Smooth muscle cell (in vitro differentiated cells): Measurements from ENCODE around the gene COL6A3. TPM values are rescaled to one million over a fixed set of nuclear protein-coding genes. Genes with fewer than 3 reads are reported as not detected.

Experiments used
- DNase-seq: peaks from one replicate; lab custom pipeline; 2025; ENCODE audit not compliant: unreplicated experiment; lab: John Stamatoyannopoulos, UW
- H2AFZ ChIP-seq: fragments of 200-600 bp; sonication (generic); 2 replicates; pipeline ENCODE4 v1.6.0; 2016; ENCODE audit warnings: antibody characterized with exemption, low read depth, mild to moderate bottlenecking
- H3F3A ChIP-seq: fragments of 200-600 bp; sonication (generic); 2 replicates; pipeline ENCODE4 v1.6.0; 2017; ENCODE audit warnings: antibody characterized with exemption, low read depth
- H3K27ac ChIP-seq: fragments of 200-600 bp; sonication (generic); 2 replicates; pipeline ENCODE4 v1.5.1; 2016; ENCODE audit warnings: low read depth, mild to moderate bottlenecking
- H3K27me3 ChIP-seq: fragments of 200-600 bp; sonication (generic); 2 replicates; pipeline ENCODE4 v1.6.1; 2016; ENCODE audit warnings: low read depth, mild to moderate bottlenecking
- H3K36me3 ChIP-seq: fragments of 200-600 bp; sonication (generic); 2 replicates; pipeline ENCODE4 v1.5.1; 2016; ENCODE audit warnings: low read depth
- H3K4me1 ChIP-seq: fragments of 200-600 bp; sonication (generic); 2 replicates; pipeline ENCODE4 v1.5.1; 2016; ENCODE audit warnings: low read depth
- H3K4me2 ChIP-seq: fragments of 200-600 bp; sonication (generic); 2 replicates; pipeline ENCODE4 v1.6.0; 2016; ENCODE audit warnings: mild to moderate bottlenecking
- H3K4me3 ChIP-seq: fragments of 200-600 bp; sonication (generic); 2 replicates; pipeline ENCODE4 v1.5.1; 2016; ENCODE audit warnings: mild to moderate bottlenecking
- H3K79me2 ChIP-seq: fragments of 200-600 bp; sonication (generic); 2 replicates; pipeline ENCODE4 v1.6.0; 2016; ENCODE audit warnings: low read depth, mild to moderate bottlenecking
- H3K9ac ChIP-seq: fragments of 200-600 bp; sonication (generic); 2 replicates; pipeline ENCODE4 v1.6.0; 2016; ENCODE audit warnings: low read depth
- H3K9me3 ChIP-seq: fragments of 200-600 bp; sonication (generic); replicated peaks from 2 replicates; pipeline ENCODE4 v1.5.1; 2016; ENCODE audit warnings: low read depth
- H4K20me1 ChIP-seq: fragments of 200-600 bp; sonication (generic); 2 replicates; pipeline ENCODE4 v1.6.0; 2016; ENCODE audit warnings: low read depth
- CTCF ChIP-seq: fragments of 200-600 bp; sonication (generic); IDR thresholded peaks from 2 replicates; pipeline ENCODE4 v1.5.1; 2017; ENCODE audit warnings: borderline replicate concordance, mild to moderate bottlenecking, antibody characterized with exemption; ENCODE audit not compliant: insufficient read depth, poor library complexity, severe bottlenecking
- WGBS: methylation state at CpG from one replicate; pipeline ENCODE4 v1.1.7; 2016; ENCODE audit warnings: low lambda C conversion rate; 5-methylcytosine and 5-hydroxymethylcytosine counted together
- polyA plus RNA-seq: library from polyadenylated mRNA; unstranded; fragments of >200 nt; fragmentation: Nextera tagmentation; extraction: Ambion mirVana; gene quantifications from 2 replicates; pipeline ENCODE4 v1.2.1, GENCODE V29; 2016
- total RNA-seq: library from RNA; depleted of rRNA; stranded (reverse); fragments of >200 nt; gene quantifications from 2 replicates; pipeline ENCODE4 v1.2.3, GENCODE V29; 2014

COL6A3 gene
- total and polyA plus RNA-seq, 2 experiments from 2014 or later, result 888 to 1,708 TPM

- peaks cover 16% of the 10 kb centered on the region for H3K36me3 ChIP-seq
- H3K4me3 ChIP-seq, result no peak overlapping the region
- TF ChIP-seq CTCF, result no peak
- no peaks in the 10 kb centered on the region for H3K9me3 ChIP-seq
- H3K27ac ChIP-seq, result peak overlapping the region; percentile 86
- H3K27me3 ChIP-seq, result no peaks in the 10 kb centered on the region
- no peak overlapping the region for H3K9ac ChIP-seq
- DNase-seq, result no peak
- H3K79me2 ChIP-seq, result peaks cover 100% of the 10 kb centered on the region
- H3K4me1 ChIP-seq, result no peaks in the 10 kb centered on the region
- H4K20me1 ChIP-seq, result peaks cover 100% of the 10 kb centered on the region
- no peak overlapping the region for H2AFZ ChIP-seq
- 85% methylated on average over 4 of the region's 4 CpGs for WGBS
- peaks cover 80% of the 10 kb centered on the region for H3F3A ChIP-seq
- H3K4me2 ChIP-seq, result no peak overlapping the region
Observed at GRCh38 chr2:237393523-237393922, 20.4 kb downstream of the COL6A3 start.

- Histone ChIP-seq H4K20me1 (peaks cover 100% of the 10 kb centered on the region), H3K4me2 (no peak overlapping the region), H3F3A (peaks cover 79% of the 10 kb centered on the region), H3K4me1 (no peaks in the 10 kb centered on the region), H3K36me3 (peaks cover 22% of the 10 kb centered on the region), H3K79me2 (peaks cover 100% of the 10 kb centered on the region), H3K9ac (no peak overlapping the region), H3K9me3 (no peaks in the 10 kb centered on the region), H2AFZ (no peak overlapping the region), H3K27me3 (no peaks in the 10 kb centered on the region), H3K27ac (peak overlapping the region; percentile 86), H3K4me3 (no peak overlapping the region)
- TF ChIP-seq CTCF, result no peak
- WGBS, result 64% methylated on average over 1 of the region's 1 CpG
- no peak for DNase-seq
Observed at GRCh38 chr2:237392186-237392585, 21.8 kb downstream of the COL6A3 start.

GRCh38 chr2:237391140-237391539, 22.8 kb downstream of the COL6A3 start:
- Histone ChIP-seq H3K4me2 (peak overlapping the region; percentile 47), H3K9me3 (no peaks in the 10 kb centered on the region), H3K36me3 (peaks cover 25% of the 10 kb centered on the region), H3K9ac (no peak overlapping the region), H3K79me2 (peaks cover 100% of the 10 kb centered on the region), H3K27me3 (no peaks in the 10 kb centered on the region), H3F3A (peaks cover 80% of the 10 kb centered on the region), H3K4me1 (no peaks in the 10 kb centered on the region), H2AFZ (no peak overlapping the region), H3K4me3 (no peak overlapping the region), H4K20me1 (peaks cover 100% of the 10 kb centered on the region), H3K27ac (peak overlapping the region; percentile 86)
- WGBS, result 78% methylated on average over 5 of the region's 5 CpGs
- DNase-seq, result no peak
- no peak for TF ChIP-seq CTCF

GRCh38 chr2:237390235-237390634, 23.7 kb downstream of the COL6A3 start:
- Histone ChIP-seq H3K4me2 (peak overlapping the region; percentile 47), H3K4me3 (no peak overlapping the region), H3F3A (peaks cover 88% of the 10 kb centered on the region), H3K4me1 (no peaks in the 10 kb centered on the region), H3K27me3 (no peaks in the 10 kb centered on the region), H4K20me1 (peaks cover 100% of the 10 kb centered on the region), H3K27ac (peak overlapping the region; percentile 86), H3K36me3 (peaks cover 24% of the 10 kb centered on the region), H3K79me2 (peaks cover 100% of the 10 kb centered on the region), H2AFZ (no peak overlapping the region), H3K9ac (no peak overlapping the region), H3K9me3 (no peaks in the 10 kb centered on the region)
- 49% methylated on average over 2 of the region's 2 CpGs for WGBS
- no peak for TF ChIP-seq CTCF
- no peak for DNase-seq
